Right forelimb (tissue), 1 donor: ENCODE data around the gene SLC2A6.

Source experiments
- DNase-seq: peaks from one replicate; pipeline ENCODE4 v3.0.0-alpha.2; 2018

SLC2A6 gene

DNA sequence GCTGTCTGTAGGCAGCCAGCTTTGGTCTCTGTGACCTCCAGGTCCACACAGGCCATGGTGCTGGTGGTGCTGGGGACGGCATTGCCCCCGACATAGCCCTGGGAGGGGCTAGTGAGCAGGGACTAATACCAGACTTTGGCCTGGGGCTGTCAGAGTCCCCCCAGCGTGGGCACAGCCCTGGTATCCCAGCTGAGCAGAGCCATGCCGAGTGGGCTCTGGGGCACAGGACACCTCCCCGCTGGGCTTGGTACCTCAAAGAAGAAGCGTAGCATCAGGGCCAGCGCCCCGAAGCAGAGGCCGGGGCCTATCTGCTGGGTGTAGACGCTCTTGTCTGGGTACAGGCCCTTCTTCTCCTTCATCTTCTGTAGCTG lies 36.3 kb upstream of the SLC2A6 start:
- no peak for DNase-seq

DNA sequence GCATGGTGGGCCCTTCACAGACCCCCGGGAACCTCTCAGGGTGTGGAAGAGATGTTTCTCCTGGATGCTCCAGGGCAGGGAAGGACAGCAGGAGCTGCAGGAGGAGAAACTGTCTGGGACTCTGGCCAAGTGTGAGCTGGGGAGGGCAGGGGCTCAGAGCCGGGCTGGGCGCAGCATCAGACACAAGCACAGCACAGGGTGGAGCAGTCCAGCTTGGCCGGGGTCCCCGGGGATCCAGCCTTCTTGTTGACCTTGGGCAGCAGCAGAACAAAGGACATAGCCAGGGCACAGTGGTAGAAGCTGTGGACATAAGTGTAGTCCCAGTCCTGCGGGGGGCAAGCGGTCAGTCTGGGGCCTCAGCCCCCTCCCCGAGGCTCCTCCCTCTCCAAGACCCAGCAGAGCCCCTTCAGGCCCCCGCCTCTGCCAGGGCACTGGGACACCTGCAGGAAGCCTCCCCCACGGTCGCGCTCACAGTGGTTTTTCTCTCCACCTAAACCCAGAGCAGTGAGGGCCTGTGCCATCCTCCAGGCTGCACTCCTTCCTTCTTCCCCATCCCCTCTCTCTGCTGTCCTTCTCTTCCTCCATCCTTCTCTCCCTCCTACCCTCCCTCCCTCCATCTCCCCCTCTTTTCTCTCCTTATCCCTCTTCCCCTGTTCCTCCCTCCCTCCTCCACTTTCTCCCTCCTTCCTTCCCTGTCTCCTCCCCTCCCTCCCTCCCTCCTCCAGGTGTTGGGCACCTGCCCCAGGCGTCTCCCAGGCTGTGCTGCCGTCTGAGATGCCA lies 35.8 kb upstream of the SLC2A6 start:
- DNase-seq, result no peak

DNA sequence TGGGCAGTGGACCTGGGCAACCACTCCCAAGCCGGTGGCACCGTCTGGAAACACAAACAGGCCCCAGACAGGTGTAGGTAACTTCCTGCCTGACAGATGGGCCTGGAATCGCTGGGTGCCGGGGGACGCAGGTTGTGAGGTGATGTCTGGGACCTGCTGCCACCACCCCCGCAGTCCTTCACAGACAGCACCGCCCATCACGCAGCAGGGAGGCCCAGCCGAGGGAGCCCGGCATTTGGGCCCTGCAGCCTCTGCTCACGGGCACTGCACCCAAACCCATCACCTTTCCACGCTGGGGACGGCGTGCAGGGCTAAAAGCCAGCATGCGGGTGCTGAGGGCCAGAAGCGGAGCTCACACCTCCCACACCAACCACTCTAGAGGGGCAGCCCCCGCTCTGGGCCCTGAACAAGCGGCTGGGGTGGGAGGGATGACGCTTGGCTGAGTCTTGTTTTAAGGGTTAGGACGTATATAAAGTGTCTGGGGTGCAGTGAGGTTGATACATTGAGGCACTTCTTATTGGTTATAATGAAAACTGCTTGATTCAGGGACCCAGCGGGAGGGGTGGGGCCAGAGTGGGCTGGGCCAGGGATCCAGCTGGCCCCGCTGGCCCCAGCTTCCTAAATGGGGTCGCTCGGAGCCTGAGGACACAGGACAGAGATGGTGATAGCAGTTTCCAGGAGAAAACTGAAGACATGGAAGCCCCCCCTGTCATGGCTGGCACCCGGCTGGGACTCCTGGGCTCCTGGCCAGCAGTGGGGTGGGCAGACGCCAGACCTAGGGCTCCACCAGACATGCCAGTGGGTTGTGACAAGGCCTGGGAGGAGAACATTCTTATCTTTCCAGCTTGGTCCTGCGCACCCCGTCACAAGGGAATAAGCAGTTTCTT lies 34.6 kb upstream of the SLC2A6 start:
- no peak for DNase-seq

DNA sequence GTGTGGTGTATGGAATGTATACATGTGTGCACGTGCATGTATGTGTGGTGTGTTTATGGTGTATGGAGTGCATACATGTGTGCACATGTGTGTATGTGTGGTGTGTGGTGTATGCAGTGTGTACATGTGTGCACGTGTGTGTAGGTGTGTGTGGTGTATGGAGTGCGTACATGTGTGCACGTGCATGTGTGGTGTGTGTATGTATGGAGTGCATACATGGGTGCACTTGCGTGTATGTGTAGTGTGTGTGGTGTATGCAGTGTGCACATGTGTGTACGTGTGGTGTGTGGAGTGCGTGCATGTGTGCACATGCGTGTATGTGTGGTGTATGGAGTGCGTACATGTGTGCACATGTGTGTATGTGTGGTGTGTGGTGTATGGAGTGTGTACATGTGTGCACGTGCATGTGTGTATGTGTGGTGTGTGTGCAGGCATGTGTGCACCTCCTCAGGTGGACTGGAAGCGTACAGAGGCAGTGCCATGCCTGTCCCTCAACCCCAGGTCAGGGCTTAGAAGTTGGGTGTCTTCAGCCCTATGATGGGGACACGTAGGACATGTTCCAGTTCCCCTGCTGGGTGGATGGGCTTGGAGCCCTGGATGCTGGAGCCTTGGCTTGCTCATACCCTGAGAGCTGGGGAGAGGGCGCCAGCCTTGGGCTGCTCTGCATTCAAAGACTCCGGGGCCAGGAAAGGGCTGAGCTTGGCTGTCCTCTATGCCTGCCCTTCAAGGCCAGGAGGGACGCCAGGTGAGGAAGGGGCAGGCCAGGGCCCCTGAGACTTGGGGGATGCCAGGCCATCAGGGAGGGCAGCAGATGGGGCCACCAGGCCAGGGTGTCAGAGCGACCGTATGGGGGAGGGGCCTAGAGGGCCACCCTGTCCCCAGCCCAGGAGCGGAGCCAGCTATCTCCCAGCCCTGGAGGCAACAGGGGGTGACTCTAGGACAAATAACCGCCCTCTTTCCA lies 33.6 kb upstream of the SLC2A6 start:
- DNase-seq, result no peak

DNA sequence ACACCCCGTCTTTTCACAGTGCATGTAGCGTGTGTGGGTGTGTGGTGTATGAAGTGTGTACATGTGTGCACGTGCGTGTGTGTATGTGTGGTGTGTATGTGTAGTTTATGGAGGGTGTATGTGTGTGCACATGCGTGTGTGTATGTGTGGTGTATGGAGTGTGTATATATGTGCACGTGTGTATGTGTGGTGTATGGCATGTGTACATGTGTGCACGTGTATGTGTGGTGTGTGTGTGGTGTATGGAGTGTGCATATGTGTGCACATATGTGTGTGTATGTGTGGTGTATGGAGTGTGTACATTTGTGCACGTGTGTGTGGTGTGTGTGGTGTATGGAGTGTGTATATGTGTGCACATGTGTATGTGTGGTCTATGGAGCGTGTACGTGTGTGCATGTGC lies 32.7 kb upstream of the SLC2A6 start:
- DNase-seq, result no peak

DNA sequence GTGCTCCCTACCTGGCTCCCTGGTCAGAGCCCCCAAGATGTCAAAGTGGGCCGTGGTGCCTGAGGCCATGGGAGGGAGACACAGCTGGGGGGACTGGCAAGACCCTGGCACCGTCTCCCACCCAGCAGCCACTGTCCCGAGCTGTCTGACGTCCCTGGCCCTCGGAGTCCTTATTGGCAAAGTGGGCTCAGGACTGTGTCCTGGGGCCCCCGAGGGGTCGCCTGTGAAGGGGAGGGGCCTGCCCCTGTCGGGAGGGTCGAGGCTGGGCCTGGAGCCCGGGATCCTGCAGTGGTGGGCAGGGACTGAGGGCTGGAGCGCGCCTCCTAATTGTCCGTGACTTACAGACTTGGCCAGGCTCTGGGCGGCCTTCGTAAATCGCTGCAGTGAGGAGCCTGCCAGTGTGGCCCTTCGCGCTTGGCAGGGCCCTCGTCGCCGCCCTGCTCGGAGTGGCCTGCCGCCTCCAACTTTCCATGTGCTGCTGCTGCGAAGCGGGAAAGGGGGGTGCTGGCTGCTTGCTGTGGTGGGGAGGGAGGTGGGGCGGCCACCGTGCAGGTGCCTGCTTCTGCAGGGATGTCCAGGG lies 32.1 kb upstream of the SLC2A6 start:
- no peak for DNase-seq

DNA sequence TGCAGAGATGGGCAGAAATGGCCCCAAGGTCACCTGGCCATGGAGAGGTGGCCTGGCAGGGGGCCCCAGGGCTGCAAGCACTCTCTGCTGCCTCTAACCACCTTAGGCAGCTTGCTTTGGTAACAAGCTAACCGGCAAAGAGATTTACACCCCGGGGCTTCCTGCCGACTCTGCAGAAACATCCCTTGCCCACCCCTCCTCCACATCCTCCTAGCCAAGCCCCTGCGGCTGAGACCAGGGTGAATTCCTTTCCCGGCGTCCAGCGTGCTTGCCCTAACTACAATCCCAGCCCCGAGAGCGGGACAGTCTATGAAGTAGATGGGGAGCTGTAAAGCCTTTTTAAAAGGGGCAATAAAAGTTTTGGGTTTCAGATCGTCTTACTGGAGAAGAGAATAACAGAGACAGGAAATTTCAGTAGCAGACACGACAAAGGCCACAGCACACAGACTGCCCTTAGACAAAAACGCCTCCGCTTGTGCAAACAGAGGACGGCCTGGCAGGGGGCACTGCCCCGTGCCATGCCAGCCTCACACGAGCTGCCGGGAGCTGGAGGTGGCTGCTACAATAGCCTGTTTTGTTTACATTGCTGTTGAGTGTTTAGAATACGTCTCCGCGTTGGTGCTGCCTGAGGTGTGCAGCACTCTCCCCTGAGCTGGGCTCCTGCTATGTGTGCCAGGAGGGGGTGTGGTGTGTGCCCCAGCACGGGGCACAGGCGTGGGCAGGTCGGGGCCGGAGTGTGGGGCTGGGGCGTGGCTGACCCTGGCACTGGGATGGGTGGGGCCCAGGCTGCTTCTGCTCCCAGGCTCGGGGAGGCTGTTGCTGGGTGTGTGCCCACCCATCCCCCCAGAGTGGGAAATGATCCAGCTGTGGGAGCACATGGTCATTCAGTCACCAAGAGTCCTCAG lies 30.5 kb upstream of the SLC2A6 start:
- DNase-seq, result no peak

DNA sequence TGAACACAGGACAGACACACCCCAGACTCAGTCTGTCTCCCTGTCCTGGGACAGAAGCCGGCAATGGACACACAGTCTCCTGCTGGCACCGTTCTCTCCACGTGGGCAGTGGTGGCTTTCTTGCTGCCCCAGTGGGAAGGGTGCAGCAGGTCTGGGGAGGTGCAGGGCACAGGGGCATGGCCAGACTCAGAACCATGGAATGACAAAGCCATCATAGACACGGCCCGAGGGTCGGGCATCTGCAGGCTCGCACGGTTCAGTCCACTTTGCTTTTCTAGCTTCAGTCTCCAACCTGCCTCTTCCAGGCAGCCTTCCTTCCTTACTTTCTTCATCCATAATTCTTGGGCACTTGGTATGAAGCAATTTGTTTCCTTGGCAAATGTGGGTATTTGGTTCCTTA lies 29.1 kb upstream of the SLC2A6 start:
- DNase-seq, result no peak

DNA sequence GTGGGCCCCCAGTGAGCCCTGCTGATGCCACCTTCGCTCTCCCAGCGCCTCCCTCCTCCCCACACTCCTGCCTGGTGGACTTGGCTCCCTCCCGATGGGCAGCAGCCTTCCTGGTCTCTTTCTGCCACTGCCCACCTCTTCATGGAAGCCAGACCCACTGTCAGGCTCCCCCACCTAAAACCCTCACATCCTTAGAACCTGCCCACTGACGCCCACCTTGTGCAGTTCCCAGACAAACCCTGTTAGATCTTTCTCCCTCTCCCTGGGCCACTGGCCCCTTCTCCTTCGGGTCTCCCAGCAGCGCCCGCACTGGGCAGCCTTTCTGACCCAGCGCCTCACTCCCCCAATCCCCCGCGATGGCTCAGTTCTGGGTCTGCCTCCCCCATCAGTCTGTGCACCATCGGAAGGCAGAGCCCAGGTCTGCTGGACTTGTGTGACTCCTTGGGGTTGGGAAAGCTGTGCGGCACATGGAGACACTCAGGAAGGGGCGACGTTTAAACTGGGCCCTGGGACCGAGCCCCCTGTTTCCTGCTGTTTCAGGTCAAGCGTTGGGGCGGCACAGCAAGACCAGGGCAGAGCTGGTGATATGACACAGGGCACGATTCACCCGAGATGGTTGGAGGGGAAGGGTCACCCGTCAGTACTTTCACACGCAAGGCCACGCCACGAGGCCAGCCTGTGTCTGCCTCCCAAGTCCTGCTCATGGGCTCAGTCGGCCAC lies 28.5 kb upstream of the SLC2A6 start:
- DNase-seq, result no peak

DNA sequence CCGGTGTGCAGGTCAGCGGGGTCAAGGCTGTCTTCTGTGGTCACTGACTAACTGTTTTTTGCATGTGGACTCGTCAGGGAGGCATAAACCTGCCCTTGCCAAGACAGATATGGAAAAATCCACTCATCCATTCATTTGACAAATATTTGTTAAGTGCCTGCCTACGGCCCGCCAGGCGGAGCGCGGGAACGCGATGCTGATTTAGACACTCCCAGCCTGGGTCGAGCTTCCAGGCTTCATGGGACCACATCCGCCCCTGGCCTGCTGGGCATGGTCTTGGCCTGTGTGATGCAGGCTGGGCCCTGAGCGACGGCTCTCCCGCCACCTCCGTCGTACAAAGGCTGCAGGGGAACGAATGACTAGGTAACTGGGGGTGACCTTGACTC lies 27.7 kb upstream of the SLC2A6 start:
- no peak for DNase-seq

DNA sequence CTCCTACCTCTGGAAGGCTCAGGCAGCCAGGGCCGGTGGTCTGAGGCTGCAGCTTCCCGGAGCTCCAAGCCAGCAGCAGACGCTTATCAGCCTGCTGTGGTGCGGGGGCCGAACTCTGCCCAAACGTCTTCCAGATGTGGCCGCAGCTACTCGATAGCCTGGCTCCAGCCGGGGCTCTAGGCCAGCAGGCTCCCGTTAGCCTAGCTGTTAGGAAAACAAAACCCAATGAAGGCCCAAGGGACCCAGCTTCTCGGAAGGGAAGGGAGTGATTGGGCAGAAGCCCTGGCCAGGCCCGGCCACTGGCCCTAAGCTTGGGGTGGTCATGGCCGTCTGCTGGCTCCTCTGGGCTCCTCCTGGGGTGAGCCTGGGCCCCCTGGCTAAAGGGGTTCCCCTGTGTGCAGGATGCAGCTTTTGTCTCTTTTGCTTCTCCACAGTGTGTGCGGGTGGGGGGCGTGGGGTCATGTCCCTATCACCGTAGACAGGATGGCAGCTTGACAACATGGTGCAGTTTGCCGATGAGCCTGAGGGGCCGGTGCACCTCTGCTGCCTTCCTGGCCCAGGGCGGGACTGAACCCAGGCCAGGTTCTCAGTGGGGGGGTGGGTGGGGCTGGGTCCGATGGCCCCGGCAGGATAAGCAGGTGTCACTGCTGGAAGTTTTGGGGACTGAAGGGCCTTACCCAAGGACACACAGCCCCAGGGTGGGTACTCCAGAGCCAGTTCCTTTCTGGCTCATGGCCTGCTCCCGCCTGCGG lies 27.2 kb upstream of the SLC2A6 start:
- DNase-seq, result no peak

DNA sequence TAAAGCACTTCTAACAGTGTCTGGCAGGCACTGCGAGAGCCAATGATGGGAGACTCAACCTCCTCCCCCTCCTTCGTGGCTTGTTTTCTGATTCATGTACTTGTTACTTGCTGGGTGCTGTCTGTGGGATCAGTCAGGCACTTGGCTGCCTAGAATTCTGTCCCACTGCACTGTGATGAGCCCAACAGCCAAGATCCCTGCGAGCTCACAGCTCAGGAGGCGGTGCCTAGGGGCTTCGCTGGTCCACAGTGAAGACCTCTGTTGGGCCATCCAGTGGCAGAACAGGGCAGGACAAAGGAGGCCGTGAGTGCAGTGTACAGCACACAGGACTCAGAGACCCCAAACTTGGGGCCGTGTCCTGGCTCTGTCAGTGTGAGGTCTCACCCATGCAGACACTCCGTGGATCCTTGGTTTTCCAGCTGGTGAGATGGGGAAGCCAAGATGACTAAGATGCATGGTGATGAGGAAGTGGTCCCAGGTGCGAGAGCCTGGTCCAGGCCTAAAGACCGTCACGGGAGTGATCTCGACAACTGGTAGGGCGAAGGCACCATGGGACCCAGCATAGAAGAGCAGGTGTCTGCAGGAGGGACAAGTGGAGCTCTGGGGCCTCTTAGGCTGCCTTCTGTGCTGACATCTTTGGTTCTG lies 26.4 kb upstream of the SLC2A6 start:
- DNase-seq, result no peak

DNA sequence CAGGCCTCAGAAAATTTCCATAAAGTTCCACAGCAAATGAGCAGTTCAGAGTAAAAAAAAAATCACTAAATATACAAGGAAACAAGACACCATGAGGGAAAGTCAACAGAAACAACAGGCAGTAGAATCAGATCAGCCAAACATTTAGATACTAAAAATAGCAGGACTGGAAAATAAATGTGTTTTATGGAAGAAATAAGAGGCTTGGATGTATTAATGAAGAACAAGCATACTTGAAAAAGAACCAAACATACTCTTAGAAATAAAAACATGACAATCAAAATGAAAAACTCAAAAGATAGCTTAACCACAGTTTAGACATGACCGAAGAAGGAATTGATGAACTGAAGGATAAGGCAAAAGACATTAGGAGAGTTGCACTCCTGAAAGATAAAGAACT lies 23.2 kb upstream of the SLC2A6 start:
- DNase-seq, result no peak

DNA sequence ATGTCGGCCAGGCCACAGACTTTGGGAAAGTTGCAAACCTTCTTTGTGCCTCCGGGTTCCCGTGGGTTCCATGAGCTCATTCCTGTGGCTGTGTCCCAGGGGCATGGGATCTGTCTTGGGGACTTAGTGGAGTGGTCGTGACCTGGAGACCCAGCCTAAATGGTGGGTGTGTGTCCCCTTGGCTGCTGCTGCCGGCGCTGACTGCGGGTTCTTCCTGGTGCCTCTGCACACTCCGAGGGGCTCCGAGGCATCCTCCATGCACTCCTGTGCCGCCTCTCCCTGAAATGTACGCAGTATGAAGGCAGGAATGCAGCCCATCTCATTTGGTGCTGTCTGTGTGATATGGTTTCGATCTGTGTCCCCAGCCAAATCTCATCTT lies 21.0 kb upstream of the SLC2A6 start:
- no peak for DNase-seq

DNA sequence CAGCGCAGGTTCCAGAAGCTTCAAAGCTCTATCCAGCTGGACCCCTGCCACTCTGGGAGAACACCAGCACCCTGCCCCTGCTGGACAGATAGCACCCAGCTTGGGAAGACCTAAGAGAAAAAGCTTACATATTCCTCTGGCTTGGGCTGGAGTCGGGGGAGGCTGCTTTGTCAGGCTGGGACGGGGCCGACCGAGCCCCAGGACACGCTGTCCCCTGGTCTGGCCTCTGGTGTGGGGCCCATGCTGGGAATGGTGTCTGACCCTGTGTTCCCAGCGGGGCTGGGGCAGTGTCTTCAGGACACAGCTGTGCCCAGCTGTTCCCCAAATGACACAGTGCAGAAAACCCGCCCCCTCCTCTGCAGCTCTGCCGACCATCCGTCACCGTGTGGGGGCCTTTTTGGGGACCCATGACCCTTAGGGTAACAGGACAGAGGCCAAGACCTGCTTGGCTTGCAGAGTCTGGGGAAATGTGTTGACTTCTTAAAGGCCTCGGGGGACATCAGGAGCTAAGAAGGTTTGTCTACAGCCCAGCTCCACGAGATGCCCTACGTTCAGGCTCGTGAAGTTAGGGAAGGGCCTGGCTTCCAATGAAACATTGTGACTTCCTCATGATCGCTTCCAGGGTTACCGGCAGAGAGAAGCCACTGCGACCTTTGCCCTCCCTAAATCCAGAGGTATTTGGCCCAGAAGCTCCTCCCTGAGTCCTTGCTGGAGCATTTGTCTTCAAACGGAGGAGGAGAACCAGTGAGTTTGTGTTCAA lies 20.4 kb upstream of the SLC2A6 start:
- DNase-seq, result no peak

DNA sequence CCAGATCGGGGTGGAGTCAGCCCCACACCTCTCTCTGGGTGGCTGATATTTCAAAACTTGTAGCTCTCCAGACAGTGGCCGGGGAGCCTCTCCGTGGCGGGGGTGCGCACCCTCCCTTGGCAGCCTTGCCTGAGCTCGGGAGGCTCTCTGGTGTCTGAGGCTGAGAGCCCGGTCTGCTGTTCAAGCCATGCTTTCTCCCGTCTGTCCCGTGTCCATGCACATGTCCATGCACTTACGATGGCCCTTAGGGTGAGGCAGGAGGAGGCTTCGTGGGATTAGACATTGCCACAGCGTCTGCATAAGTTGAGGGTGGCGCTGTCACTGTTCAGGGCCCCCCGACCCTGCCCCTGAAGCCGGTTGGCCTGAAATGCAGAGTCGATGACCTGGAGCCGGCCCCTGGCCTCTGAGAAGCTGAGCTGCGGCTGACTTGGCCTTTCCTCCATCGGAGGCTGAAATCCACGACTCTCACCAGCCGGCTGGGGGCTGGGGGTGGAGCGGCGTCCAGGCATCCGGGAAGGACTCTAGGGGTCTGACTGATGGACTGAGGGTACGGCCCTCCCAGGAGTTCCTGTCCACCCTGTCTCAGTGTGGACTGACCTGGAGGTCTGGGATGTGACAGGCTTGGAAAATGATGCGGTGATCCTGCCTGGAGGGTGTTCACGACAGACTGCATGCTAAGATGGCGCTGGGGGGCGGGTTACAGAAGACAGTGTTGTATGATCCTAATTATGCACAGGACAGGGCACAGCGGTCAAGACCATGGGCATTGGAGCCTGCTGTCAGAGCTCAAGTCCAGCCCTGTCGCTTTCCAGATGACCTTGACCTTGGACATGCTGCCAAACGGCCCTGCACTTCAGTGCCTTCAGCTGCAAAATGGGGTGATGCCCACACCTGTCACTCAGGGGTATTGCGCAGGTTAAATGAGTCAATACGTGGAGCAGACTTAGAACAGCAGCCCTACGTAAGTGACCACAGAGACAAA lies 18.3 kb upstream of the SLC2A6 start:
- DNase-seq, result no peak
